HepG2 (cell line): ENCODE measurements around the gene FARSB. TPM values are rescaled to one million over a fixed set of nuclear protein-coding genes. Genes with fewer than 3 reads are reported as not detected.

Source experiments
- ATAD3A ChIP-seq: sonication (generic); formaldehyde crosslinking; IDR thresholded peaks from 2 replicates; pipeline ENCODE4 v1.4.0; 2020; ENCODE audit warnings: missing genetic modification reagents
- ATRX ChIP-seq: sonication (generic); formaldehyde crosslinking; IDR thresholded peaks from 2 replicates; pipeline ENCODE4 v1.4.0; 2020; ENCODE audit warnings: missing genetic modification reagents, borderline replicate concordance
- ELF1 ChIP-seq: sonication (generic); formaldehyde crosslinking; IDR thresholded peaks from 2 replicates; pipeline ENCODE4 v1.4.0; 2020; ENCODE audit warnings: missing genetic modification reagents
- FLYWCH1 ChIP-seq: sonication (generic); formaldehyde crosslinking; IDR thresholded peaks from 2 replicates; pipeline ENCODE4 v1.8.1; 2023; ENCODE audit warnings: mild to moderate bottlenecking, missing genetic modification reagents
- GATA4 ChIP-seq: sonication (generic); IDR thresholded peaks from 2 replicates; pipeline ENCODE4 v1.6.1; 2016; ENCODE audit warnings: antibody characterized with exemption, low read depth, borderline replicate concordance
- HMG20B ChIP-seq: conservative IDR thresholded peaks from 2 replicates; pipeline ENCODE4 v1.6.1; 2016; ENCODE audit warnings: missing genetic modification reagents, missing compliant biosample characterization
- HOXD1 ChIP-seq: sonication (generic); formaldehyde crosslinking; IDR thresholded peaks from 2 replicates; pipeline ENCODE4 v1.5.0; 2020; ENCODE audit warnings: missing genetic modification reagents
- KDM5A ChIP-seq: fragments of 200-600 bp; sonication (generic); IDR thresholded peaks from 2 replicates; pipeline ENCODE4 v1.7.0; 2018; ENCODE audit warnings: antibody characterized with exemption, mild to moderate bottlenecking, low read length, borderline replicate concordance
- NAIF1 ChIP-seq: sonication (generic); formaldehyde crosslinking; IDR thresholded peaks from 2 replicates; pipeline ENCODE4 v1.5.0; 2020; ENCODE audit warnings: mild to moderate bottlenecking, missing genetic modification reagents, borderline replicate concordance
- NPAS2 ChIP-seq: sonication (generic); formaldehyde crosslinking; IDR thresholded peaks from 2 replicates; pipeline ENCODE4 v1.8.0; 2022; ENCODE audit warnings: mild to moderate bottlenecking, missing genetic modification reagents, borderline replicate concordance
- PHF8 ChIP-seq: sonication (generic); formaldehyde crosslinking; IDR thresholded peaks from 2 replicates; pipeline ENCODE4 v1.5.0; 2020; ENCODE audit warnings: missing genetic modification reagents
- PLRG1 ChIP-seq: fragments of 450-650 bp; conservative IDR thresholded peaks from 2 replicates; pipeline ENCODE4 v1.6.1; 2016
- PPARG ChIP-seq: conservative IDR thresholded peaks from 2 replicates; pipeline ENCODE4 v1.6.1; 2016; ENCODE audit warnings: missing biosample characterization, missing genetic modification reagents
- SMAD1 ChIP-seq: sonication (generic); formaldehyde crosslinking; IDR thresholded peaks from 2 replicates; pipeline ENCODE4 v1.4.0; 2020; ENCODE audit warnings: missing genetic modification reagents, low read depth, mild to moderate bottlenecking, borderline replicate concordance
- SNAI1 ChIP-seq: sonication (generic); formaldehyde crosslinking; IDR thresholded peaks from 2 replicates; pipeline ENCODE4 v1.5.0; 2020; ENCODE audit warnings: mild to moderate bottlenecking, missing genetic modification reagents, borderline replicate concordance
- SRF ChIP-seq: IDR thresholded peaks from 2 replicates; pipeline ENCODE4 v1.6.1; 2011; ENCODE audit warnings: mild to moderate bottlenecking, low read depth, low read length, moderate library complexity
- ZBTB7A ChIP-seq: sonication (generic); formaldehyde crosslinking; IDR thresholded peaks from 2 replicates; pipeline ENCODE4 v1.8.0; 2022; ENCODE audit warnings: mild to moderate bottlenecking, missing genetic modification reagents
- ZFX ChIP-seq: sonication (generic); formaldehyde crosslinking; IDR thresholded peaks from 2 replicates; pipeline ENCODE4 v1.4.0; 2020; ENCODE audit warnings: mild to moderate bottlenecking, low read depth, missing genetic modification reagents, moderate library complexity
- ZNF276 ChIP-seq: sonication (generic); formaldehyde crosslinking; IDR thresholded peaks from 2 replicates; pipeline ENCODE4 v1.4.0; 2020; ENCODE audit warnings: mild to moderate bottlenecking, low read depth, missing genetic modification reagents
- ZNF335 ChIP-seq: sonication (generic); formaldehyde crosslinking; IDR thresholded peaks from 2 replicates; pipeline ENCODE4 v1.4.0; 2020; ENCODE audit warnings: missing genetic modification reagents
- ZNF619 ChIP-seq: sonication (generic); formaldehyde crosslinking; IDR thresholded peaks from 2 replicates; pipeline ENCODE4 v1.4.0; 2020; ENCODE audit warnings: mild to moderate bottlenecking, missing genetic modification reagents
- ZNF629 ChIP-seq: sonication (generic); formaldehyde crosslinking; conservative IDR thresholded peaks from 2 replicates; pipeline ENCODE4 v1.5.0; 2020; ENCODE audit warnings: missing genetic modification reagents
- ZNF652 ChIP-seq: IDR thresholded peaks from 2 replicates; pipeline ENCODE4 v1.6.1; 2016; ENCODE audit warnings: low read depth, borderline replicate concordance
- ZNF790 ChIP-seq: sonication (generic); formaldehyde crosslinking; IDR thresholded peaks from 2 replicates; pipeline ENCODE4 v1.8.0; 2022; ENCODE audit warnings: missing genetic modification reagents, mild to moderate bottlenecking, borderline replicate concordance
- polyA plus RNA-seq, 8 experiments: library from polyadenylated mRNA; depleted of rRNA in 3 of 8; stranded (reverse) in 7 of 8; unstranded in 1 of 8; fragments of >200 nt; fragmentation: Illumina TruSeq in 4 of 8; extraction: Trizol in 4 of 8; gene quantifications; 2 replicates each; pipeline versions ENCODE4 v1.2.1 to v1.2.3, GENCODE V29; 2011 to 2016; ENCODE audit warnings: low read depth in 4 of 8, missing spikeins in 1 of 8, mixed read lengths in 1 of 8; ENCODE audit not compliant: insufficient read depth in 1 of 8
- total RNA-seq, 5 experiments: library from RNA; depleted of rRNA; stranded (reverse); fragments of >200 nt; fragmentation: Illumina TruSeq; extraction: Trizol; gene quantifications; 2 replicates each; pipeline ENCODE4 v1.2.3, GENCODE V29; 2016; ENCODE audit warnings: low read depth in 1 of 5
- TF ChIP-seq, protein P1 (sequence below): IDR thresholded peaks from 2 replicates; pipeline ENCODE4 v1.6.1; 2016; ENCODE audit warnings: missing compliant biosample characterization, missing genetic modification reagents, borderline replicate concordance
- TF ChIP-seq, protein P2 (sequence below): sonication (generic); formaldehyde crosslinking; IDR thresholded peaks from 2 replicates; pipeline ENCODE4; 2020; ENCODE audit warnings: missing genetic modification reagents, mild to moderate bottlenecking, borderline replicate concordance

The FARSB gene
- total and polyA plus RNA-seq, 2 of the 13 experiments (the other 11 are each of a cell fraction or from before 2014, with no cell fraction given), result 23.3 to 45.9 TPM

- no peak for TF ChIP-seq ZNF619 (CRISPR knock-in tag)
- no peak for TF ChIP-seq KDM5A
- no peak for TF ChIP-seq NPAS2
- peak; percentile 84 for TF ChIP-seq ELF1 (CRISPR knock-in tag)
- TF ChIP-seq PLRG1, result no peak
- TF ChIP-seq HOXD1 (CRISPR knock-in tag), result no peak
- TF ChIP-seq, protein P1, sequence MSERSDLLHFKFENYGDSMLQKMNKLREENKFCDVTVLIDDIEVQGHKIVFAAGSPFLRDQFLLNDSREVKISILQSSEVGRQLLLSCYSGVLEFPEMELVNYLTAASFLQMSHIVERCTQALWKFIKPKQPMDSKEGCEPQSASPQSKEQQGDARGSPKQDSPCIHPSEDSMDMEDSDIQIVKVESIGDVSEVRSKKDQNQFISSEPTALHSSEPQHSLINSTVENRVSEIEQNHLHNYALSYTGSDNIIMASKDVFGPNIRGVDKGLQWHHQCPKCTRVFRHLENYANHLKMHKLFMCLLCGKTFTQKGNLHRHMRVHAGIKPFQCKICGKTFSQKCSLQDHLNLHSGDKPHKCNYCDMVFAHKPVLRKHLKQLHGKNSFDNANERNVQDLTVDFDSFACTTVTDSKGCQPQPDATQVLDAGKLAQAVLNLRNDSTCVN (CRISPR knock-in tag), result peak; percentile 52; the same call in 1 of the 2 replicates
- TF ChIP-seq ZNF652 (CRISPR knock-in tag), result 0 out of 2 replicates have a peak, but pooled peaks have one; percentile 19
- no peak for TF ChIP-seq ZNF629 (CRISPR knock-in tag)
- TF ChIP-seq SNAI1 (CRISPR knock-in tag), result no peak
- no peak for TF ChIP-seq FLYWCH1
- TF ChIP-seq ZBTB7A (CRISPR knock-in tag), result no peak
- TF ChIP-seq SMAD1 (CRISPR knock-in tag), result peak; percentile 60; the same call in 1 of the 2 replicates
- peak; percentile 79 for TF ChIP-seq PPARG (CRISPR knock-in tag)
- TF ChIP-seq ZNF335 (CRISPR knock-in tag), result peak; percentile 86
- TF ChIP-seq NAIF1 (CRISPR knock-in tag), result no peak
- TF ChIP-seq HMG20B (CRISPR knock-in tag), result 0 out of 2 replicates have a peak, but pooled peaks have one; percentile 35
- TF ChIP-seq GATA4, result no peak
- TF ChIP-seq ZNF276 (CRISPR knock-in tag), result no peak
- no peak for TF ChIP-seq ZNF790 (CRISPR knock-in tag)
- no peak for TF ChIP-seq ZFX (CRISPR knock-in tag)
- no peak for TF ChIP-seq PHF8 (CRISPR knock-in tag)
- no peak for TF ChIP-seq SRF
- TF ChIP-seq ATRX (CRISPR knock-in tag), result no peak
- TF ChIP-seq, protein P2, sequence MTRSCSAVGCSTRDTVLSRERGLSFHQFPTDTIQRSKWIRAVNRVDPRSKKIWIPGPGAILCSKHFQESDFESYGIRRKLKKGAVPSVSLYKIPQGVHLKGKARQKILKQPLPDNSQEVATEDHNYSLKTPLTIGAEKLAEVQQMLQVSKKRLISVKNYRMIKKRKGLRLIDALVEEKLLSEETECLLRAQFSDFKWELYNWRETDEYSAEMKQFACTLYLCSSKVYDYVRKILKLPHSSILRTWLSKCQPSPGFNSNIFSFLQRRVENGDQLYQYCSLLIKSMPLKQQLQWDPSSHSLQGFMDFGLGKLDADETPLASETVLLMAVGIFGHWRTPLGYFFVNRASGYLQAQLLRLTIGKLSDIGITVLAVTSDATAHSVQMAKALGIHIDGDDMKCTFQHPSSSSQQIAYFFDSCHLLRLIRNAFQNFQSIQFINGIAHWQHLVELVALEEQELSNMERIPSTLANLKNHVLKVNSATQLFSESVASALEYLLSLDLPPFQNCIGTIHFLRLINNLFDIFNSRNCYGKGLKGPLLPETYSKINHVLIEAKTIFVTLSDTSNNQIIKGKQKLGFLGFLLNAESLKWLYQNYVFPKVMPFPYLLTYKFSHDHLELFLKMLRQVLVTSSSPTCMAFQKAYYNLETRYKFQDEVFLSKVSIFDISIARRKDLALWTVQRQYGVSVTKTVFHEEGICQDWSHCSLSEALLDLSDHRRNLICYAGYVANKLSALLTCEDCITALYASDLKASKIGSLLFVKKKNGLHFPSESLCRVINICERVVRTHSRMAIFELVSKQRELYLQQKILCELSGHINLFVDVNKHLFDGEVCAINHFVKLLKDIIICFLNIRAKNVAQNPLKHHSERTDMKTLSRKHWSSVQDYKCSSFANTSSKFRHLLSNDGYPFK, result 0 out of 2 replicates have a peak, but pooled peaks have one; percentile 30
- no peak for TF ChIP-seq ATAD3A (CRISPR knock-in tag)
These were observed 34.8 kb upstream of the FARSB start (continued) for GRCh38 chr2:222690564-222691200.
